ENCODE data around the gene TFE3.

Gene TFE3

DNA sequence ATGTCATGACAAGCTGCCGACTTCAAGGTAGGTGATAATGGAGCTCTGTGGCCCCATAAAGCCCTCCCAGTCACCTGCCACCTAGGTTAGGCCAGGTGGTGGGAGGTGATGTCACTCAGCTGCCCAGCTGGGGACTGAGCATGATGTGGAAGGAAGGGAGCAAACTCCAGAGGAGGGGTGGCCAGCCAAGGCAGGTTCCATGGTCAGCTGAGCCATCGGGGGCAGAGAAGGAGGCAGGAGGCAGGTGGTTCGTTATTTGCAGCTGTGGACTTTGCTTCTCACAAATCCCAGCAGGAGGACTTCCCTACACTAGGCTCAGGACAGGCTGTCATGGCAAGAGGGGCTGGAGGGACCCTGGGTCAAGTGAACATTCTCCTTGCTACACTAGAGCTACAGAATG, 17.8 kb upstream of the TFE3 start:
- FAIRE-seq, result no peak

DNA sequence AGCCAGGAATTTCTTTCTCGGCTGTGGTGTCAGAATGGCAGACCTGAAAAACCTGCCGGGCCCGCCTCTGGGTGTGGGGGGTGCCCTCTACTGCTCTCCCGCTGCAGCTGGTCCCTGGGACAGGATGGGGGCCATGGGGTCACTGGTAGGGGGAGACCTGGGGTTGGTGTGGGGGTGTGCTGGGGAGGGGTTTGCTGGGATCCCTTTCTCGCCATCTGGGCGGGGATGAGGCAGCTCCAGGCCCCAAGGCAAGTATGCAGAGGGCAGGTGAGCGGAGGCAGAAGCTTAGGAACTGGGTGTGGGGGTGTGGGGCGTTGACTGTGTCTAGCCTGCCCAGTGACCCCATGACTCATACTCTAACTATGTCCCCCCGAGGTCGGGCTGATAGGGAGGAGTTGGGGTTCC, 16.5 kb upstream of the TFE3 start:
- no peak for FAIRE-seq

DNA sequence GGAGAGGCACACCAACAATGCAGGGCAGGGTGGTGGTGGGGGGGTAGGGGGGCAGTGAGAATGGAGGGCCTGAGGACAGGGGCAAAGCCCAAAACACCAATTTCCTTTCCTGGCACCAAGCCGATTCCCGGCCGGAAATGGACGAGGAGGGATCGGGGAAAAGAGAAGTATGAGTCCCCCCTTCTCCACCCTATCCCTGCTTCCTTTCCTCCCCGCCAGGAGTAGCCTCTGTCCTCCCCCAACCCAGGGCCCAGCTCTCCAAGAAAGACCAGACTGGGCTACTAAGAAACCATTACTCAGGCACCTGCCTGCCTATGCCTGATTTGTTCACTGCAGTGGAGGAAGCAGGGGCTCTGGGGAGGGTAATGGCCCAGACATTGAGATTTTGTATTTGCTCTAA, 16.0 kb upstream of the TFE3 start:
- FAIRE-seq, result no peak

DNA sequence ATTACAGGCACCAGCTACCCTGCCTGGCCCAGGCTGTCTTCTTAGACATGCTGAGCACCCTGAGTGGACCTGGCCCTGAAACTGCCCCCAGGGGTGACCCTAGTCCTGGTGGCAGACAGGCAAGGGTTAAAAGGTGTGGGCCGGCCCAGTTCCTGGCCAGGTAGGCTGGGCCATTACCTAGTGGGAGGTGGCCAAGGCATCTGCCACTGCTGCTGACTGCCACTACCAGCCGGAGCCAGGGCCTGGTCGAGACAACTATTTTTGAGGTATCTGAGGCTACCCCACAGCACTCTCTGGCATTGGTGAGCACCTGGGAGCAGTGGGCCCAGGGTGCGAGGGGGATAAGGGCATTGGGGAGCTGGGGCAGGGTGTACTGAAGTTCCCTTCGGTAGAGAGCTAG, 15.6 kb upstream of the TFE3 start, which contains the start of gene CCDC120:
TSS of gene CCDC120 (plus strand) at position 206 of the 400 bp plus-strand sequence. CDS start 3,043 bp downstream, outside the sequence.
- no peak for FAIRE-seq

DNA sequence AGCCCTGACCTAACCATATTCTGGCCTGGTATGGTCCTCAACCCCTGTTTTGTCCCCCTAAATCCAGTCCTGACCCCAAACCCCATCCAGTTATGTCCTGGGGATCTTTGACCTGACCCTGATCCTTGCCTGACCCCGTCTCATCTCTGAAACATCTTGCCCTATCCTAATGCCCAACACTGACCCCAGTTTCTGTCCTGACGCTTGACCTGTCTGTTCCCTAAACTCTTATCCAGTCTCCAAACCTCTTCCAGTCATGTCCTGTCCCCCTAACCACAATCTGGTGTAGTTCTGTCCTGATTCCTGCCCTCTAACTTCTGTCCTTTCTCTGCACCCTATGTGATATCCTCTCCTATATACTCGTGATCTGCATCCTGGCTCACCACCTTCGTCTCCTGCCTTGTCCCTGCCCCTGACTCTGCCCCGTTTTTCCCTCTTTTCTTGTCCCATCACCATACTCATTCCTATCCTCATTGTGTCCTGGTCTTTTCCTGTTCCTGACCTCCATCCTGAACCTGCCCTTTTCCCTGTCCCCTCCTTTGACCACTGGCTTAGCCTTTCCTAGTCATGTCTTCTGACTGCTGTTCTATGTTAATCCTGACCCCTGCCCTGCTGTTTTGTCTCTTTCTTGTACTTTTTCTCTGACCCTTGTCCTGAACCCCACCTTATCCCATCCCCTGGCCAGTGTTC, 11.1 kb upstream of the TFE3 start:
- no peak for FAIRE-seq

DNA sequence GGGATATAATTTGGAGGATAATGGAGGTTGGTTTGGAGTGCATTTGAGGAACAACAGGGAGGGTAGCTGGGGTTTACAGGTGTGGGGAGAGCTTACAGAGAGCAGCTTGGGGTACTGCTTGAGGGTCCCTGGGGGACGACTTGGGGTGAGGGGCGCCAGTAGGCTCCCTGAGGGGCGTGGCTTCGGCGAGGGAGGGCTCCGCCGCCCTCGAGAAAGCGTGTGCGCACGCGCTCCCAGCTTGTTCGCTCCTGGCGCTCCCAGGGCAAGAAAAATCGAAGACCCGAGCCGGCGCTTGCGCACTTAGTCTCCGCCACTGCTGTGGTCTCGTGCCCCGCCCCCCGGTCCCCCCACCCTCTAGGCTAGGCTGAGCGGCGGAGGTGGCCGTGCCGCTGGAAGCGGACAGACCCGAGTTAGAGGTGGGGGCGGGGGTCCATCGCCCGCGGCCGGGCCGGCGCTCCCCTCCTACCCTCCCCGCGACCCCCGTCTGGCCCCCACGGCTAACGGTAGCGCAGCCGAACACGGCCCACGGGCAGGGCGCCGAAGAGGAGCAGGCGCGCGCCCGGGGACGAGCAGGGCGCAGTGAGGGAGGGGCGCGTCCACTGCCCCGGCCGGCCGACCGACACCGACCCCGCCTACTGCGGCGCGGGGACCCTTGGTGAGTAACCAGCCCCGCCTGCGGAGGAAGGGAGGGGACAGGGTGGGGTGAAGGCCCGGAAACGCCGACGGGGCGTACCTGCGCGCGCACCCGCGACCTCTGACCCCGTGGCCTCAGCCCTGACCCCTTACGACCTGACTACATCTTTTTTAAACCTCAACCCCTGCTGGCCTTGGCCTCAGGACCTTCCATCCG, 10.3 kb upstream of the TFE3 start:
- FAIRE-seq, result no peak

DNA sequence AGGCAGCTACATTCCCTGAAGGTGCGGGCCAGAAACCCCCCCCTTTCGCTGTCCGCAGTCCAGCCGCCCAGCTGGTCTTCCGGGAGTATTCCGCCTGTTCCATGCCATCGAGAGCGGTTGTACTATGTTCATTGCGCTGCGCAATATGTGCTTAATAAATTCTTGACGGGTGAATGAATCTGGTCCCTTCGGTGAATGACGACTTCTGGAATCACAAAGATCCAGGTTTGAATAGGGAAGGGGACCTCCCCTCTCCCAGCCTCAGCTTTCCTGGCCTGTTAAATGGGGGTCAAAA, 777 bp upstream of the TFE3 start:
- no peak for FAIRE-seq

DNA sequence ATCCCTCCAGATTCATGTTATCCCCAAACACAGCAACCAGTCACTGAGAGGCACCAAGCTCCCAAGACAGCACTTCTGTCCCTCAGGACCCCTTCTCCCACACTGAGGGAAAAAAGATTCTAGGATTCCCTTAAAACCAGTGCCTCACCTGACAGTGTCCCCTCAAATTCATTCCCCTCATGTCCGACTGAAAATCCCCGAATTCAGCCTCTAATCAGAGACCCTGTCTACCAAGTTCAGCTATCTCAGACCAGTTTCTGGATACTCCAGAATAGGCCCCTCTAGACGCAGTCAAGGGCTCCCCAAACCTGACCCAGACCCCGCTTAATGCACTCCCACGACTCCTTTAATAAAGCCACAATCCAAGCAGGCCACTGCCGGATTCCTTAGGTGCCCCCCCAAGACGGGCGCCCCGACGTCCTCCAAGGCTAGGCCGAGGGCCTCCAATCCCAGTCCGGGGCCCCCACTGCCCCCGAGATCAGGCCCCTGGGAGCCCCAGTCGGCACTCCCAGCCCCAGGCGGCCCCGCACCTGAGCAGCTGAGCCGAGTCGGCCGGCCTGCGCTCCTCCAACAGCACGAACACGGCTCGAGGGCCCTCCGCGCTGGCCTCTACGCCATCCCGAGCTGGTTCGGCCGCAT, 457 bp downstream of the TFE3 start:
- no peak for FAIRE-seq

DNA sequence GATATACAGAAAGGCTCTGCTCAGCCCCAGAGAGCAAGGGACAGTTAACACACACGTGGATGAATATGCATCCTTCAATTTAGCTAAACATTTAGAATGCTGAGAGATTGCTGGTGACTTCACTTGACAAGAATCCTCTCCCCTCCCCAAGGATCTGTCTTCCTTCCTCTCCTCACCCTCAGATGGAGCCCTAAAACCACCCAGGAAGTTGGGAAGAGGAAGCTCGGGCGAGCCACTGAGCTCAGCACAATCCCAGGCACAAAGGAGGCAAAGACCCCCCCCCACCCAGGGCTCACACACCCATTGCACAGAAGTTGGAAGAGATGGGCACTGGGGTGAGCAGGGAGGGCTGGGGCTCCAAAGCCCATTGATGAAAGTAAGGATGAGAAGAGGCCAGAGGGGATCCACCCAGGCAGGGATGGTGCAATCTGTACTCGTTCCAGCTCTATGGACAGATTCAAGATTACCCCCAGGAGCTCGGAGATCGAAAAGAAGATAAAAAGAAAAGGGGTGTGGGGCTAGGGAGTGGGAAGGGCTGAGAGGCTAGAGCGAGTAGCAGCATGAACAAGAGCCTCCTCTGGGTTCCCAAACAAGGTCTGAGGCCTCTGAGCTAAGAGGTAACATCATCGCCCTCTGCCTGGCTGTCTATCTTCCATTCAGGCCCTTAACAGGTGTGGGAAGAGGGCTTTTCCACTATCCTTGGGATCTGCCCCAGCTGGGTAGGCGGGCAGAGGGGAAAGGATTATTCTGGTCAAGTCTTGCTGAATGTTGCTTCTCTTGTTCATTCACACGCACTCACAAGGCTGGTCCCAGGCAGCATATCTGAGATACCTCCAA, 1.2 kb downstream of the TFE3 start:
- FAIRE-seq, result peak; percentile 84

DNA sequence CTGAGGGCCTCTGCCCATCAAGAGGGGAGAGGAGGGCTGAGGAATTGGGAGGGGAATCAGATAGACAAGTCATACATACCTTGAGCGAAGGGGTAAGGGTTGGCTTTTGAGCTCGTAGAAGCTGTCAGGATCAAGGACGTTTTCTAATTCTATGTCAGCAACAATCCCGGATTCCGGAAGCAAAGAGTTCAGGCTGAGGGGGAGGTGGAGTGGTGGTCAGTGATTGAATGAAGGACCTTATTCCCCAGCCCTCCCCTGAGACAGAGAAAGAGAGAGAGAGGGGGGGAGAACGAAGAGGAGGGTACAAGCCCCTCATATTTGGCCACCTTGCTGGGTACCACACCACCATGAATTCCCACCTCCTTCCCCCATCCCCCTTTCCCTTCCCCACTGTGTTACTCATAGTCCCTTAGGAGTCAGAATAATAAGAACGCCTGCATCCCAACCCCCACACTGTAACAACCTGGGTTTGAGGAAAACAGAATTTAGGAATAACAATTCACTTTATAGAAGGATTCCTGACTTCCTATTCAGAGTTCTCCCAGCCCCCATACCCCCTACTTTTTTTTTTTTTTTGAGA, 2.7 kb downstream of the TFE3 start:
- no peak for FAIRE-seq

DNA sequence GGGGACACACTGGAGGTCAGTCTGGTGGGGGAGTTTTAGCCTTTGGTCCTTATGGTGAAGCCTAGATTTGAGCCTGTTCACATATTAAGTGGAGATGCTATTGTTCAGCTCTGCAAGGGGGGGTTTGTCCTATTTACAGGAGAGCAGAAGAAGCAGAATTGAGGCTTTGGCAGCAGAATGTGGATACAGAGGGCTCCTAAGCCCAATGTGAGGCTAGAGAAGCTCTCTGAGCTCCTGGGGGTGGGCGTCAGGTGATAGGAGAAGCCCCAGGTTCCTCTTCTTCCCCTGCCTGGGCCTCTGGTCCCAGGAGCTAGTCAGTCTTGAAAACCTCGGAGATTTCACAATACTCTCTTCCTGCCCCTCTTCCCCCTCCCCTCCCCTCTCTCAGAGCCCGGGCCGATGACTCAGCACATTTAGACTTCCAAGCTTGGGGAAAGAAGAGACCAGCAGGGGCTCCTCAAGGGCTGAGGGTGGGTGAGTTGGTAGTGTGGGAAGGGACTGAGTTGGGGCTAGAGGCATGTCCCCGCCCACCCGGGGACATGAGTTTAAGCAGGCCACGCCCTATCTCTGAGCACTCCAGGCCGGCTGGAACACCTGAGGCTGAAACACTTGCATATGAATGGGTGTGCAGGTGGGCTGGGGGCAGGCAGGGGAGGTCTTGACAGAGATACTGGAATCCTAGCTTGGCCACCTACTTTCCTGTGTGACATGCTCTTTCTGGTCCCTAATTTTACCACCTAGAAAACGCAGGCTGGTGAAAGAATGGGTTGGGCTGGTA, 3.4 kb downstream of the TFE3 start:
- FAIRE-seq, result peak; percentile 93

DNA sequence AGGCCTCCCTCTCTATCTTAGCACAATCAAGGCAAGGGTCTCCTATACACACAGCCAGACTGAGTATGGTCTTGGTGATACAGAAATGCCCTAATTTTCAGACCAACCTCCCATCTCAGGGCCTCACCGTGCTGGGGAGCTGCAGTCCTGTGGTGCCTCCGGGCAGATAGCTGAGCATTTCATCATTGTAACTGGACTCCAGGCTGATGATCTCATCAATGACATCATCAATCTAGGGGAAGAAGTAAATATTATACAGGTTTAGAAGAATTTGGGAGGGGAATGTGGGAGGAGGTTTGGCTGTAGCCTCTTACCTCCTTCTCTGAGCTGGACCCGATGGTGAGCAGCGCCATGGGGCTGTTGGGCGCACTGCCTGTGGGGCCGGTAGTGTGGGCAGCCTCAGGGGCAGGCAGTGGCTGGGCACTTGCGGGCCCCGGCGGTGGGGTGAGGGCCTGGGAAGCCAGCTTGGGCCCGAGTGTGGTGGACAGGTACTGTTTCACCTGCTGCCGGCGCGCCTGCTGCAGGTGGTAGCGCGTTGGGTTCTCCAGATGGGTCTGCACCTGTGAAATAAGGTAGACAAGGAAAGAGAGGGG, 5.2 kb downstream of the TFE3 start:
- no peak for FAIRE-seq

DNA sequence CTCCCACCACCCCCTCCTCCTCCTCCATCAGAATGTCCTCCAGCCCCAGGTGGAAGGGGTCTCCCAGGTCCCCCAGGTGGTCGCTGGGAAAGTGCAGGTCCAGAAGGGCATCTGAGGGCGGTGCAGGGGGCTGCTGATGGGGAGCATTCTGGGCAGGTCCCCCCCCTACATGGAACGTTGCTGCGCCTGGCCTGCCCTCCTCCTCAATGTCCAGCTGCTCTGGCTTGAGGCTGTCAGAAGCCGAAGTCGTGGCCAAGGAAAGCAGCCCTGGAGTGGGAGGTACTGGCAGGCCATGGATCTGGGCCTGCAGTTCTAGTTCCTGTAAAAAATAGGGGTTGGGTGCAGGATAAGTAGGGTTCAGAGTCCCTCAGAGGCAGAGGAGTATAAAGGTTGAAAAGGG, 12.9 kb downstream of the TFE3 start:
- no peak for FAIRE-seq

DNA sequence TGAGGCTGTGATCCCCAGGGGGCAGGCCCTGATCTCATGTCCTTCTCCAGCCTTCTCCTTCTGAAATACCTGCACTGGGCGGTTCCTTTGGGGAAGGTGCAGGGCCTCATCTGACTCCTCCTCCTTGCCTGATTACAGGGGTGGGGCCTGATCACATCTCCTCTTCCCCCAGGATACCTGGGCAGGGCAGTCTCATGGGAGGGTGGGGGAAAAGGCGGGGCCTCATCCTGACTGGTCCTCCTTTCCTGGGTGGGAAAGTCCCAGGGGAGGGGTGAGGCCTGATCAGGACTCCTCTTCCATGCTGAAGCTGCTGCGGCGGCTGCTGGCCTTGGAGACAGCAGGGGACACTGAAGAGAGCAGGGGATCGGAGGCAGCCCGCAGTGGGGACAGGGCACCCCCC, 13.3 kb downstream of the TFE3 start:
- no peak for FAIRE-seq

DNA sequence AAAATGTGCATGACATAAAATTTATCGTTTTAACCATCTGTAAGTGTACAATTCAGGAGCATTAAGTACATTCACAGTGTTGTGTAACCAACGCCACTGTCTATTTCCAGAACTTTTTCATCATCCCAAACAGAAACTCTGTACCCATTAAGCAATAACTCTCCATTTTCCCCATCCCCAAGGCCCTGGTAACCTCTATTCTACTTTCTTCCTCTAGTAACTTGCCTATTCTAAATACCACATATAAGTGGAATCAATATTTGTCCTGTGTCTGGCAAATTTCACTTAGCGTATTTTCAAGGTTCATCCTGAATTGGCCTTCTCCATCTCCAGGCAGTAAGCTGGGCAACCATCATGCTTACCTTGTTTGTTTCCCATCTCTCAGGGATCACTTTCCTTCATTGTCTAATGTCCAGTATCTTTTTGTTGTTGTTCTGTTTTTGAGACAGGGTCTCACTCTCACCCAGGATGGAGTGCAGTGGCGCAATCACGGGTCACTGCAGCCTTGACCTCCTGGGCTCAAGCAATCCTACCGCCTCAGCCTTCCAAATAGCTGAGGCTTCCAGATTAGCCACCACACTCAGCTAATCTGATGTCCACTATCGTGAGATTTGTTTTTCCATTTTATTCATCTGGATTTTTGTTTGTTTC, 23.4 kb downstream of the TFE3 start:
- no peak for FAIRE-seq

DNA sequence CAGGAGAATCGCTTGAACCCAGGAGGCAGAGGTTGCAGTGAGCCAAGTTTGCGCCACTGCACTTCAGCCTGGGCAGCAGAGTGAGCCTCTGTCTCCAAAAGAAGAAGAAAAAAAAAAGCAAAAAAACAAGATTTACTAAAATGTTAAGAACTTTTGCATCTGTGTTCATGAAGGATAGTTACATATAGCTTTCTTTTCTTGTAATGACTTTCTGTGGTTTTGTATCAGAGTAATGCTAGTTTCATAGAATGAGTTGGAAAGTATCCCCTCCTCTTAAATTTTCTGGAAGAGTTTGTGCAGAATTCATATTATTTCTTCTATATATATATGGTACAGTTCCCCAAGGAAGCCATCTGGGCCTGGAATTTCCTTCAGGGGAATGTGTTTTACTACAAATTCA, 24.1 kb downstream of the TFE3 start:
- no peak for FAIRE-seq

DNA sequence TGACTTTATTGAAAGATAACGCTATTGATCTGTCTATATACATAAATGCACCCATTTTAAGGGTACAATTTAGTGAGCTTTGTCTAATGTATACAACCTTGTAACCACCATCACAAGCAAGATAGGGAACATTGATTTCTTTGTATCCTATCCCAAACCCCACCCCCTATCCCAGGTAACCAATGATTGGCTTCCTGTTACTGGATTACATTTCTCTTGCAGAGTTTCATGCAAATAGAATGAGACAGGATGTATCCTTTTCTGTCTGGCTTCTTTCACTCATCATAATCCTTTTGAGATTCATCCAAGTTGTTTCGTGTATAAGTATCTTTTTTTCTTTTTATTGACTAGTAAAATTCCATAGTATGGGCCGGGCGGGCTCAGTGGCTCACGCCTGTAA, 39.5 kb downstream of the TFE3 start:
- no peak for FAIRE-seq

DNA sequence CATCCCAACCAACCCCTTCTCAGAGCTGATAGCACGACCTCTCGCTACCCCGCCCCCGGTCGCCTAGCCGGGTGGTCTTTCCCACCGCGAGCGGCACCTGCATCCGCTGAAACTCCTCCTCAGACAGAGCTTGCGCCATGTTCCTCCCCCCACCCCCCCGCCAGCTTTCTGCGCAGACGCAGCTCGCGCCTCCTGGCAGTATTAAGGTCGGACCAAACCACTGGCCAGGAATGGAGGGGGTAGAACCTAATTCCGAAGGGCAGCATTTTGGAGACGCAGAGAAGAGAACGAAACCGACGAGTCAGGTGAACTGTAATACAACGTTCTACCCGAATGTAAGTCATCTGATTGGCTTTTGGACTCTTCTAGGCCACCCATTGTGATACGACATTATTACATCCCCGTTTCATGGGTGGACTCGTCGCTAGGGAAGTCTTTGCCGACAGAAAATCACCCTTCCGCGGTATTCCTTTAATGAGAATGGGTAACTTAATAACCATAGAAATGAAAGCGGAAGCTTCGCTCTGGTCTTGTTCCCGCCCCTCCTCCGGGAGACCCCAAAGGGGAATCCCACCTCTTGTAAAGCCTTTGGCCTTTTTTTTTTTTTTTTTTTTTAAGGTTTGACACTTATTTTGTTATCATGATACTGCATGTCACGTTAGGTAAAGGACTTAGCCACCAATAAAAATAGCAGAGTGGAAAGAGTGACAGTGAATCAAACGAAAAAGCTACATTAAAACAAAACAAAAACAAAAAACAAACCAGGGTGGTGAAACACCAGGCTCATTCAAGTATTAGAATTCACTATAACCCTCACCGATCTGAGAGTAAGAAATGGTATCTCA, 40.8 kb downstream of the TFE3 start, which contains the start of gene GRIPAP1:
TSS of gene GRIPAP1 (minus strand) at position 174 of the 845 bp plus-strand sequence. CDS start at position 139, 35 bp downstream.
- FAIRE-seq, result peak; percentile 97

DNA sequence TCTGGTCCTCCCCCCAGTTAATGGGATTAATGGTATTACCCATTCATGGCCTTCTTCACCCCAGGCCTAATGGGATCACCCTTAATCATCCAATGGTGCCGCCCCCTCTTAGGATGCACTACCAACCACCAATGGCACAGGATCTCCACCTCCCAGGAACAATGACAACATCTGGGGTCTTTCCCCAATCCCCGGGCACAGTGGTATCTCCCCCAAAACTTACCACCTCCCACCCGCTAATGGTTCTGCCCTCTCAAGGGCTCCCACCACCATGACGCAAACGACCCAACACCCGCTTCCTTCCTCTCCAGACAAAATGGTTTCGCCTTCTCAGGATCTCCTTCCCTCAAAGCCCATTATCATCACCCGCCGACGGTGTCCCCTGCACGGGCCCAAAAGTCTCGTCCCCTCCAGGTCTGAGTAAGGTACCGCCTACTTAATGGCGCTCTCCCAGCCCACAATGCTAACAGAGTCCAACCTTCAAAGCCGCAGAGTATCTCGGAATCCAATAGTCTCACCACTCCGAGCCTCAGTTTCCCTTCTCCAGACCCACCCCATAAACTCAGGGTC, 41.6 kb downstream of the TFE3 start:
- FAIRE-seq, result no peak

DNA sequence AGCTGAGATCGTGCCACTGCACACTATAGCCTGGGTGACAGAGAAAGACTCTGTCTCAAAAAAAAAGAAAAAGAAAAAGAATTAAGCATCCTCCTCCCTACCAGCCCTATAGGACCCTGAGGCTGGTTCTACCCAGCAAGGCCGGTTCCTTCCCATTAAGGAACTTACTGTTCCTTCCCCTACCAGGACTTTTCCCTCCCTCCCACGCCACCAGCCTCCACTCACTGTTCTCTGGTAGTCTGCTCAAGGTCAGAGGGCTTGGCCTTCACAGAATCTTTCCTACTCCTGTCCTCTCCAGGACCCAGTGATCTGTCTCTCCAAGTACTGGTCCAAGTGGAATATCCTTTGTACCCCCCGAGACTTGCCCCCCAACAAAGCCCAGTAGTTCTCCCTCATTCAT, 42.5 kb downstream of the TFE3 start:
- no peak for FAIRE-seq

Data from G401.6 (cell line).